MCF 10A (cell line): ENCODE results near the gene CDX2. TPM values are rescaled to one million over a fixed set of nuclear protein-coding genes. Genes with fewer than 3 reads are reported as not detected.

Experiments used
- Bru-seq: library from RNA; stranded (reverse); fragments of 400-500 nt; gene quantifications from one replicate; lab custom pipeline; 2021; lab: Mats Ljungman, UMichigan
- BruChase-seq, 2 experiments: library from RNA; stranded (reverse); fragments of 400-500 nt; gene quantifications; one replicate each; lab custom pipeline; 2021; lab: Mats Ljungman, UMichigan
- BruUV-seq: library from RNA; stranded (reverse); fragments of 400-500 nt; replicated peaks from 2 replicates; lab custom pipeline; 2021; lab: Mats Ljungman, UMichigan
- CTCF ChIA-PET: fragments of 300-600 bp; sonication (Branson Sonifier 250); formaldehyde crosslinking; extraction: SDS; loops from one replicate; lab custom pipeline; 2021; ENCODE audit warnings: antibody characterized with exemption, inconsistent platforms; lab: Yijun Ruan, JAX
- POLR2A ChIA-PET: fragments of 300-600, 350-650 bp; sonication (Branson Sonifier 250); formaldehyde crosslinking; extraction: SDS; loops from one replicate; lab custom pipeline; 2020; ENCODE audit warnings: antibody characterized with exemption, inconsistent platforms; lab: Yijun Ruan, JAX
- DNase-seq: peaks from one replicate; pipeline ENCODE4 v3.0.0-alpha.2; 2018; ENCODE audit not compliant: unreplicated experiment
- H3K27ac Mint-ChIP-seq: one replicate; pipeline ENCODE4 v1.8.0; 2022; ENCODE audit warnings: mild to moderate bottlenecking, low read depth, mixed read lengths; ENCODE audit not compliant: unreplicated experiment
- H3K27me3 Mint-ChIP-seq: one replicate; pipeline ENCODE4 v1.8.0; 2022; ENCODE audit warnings: mixed read lengths; ENCODE audit not compliant: insufficient read depth, unreplicated experiment
- H3K36me3 Mint-ChIP-seq: one replicate; pipeline ENCODE4 v1.8.0; 2022; ENCODE audit warnings: mild to moderate bottlenecking, moderate library complexity, mixed read lengths; ENCODE audit not compliant: insufficient read depth, unreplicated experiment
- H3K4me1 Mint-ChIP-seq: one replicate; pipeline ENCODE4 v1.8.0; 2022; ENCODE audit warnings: mixed read lengths; ENCODE audit not compliant: insufficient read depth, unreplicated experiment
- H3K4me3 Mint-ChIP-seq: one replicate; pipeline ENCODE4 v1.8.0; 2022; ENCODE audit warnings: mild to moderate bottlenecking, moderate library complexity, mixed read lengths; ENCODE audit not compliant: unreplicated experiment
- H3K9me3 Mint-ChIP-seq: one replicate; pipeline ENCODE4 v1.8.0; 2022; ENCODE audit warnings: mixed read lengths; ENCODE audit not compliant: unreplicated experiment
- CTCF ChIP-seq: fragments of 200-600 bp; IDR thresholded peaks from one replicate; pipeline ENCODE4 v1.8.0; 2022; ENCODE audit warnings: antibody characterized with exemption, mild to moderate bottlenecking; ENCODE audit not compliant: unreplicated experiment
- intact Hi-C: fragments of 100-400 bp; cut with micrococcal nuclease; formaldehyde crosslinking; loops from 2 replicates; pipeline ENCODE4 v1.14.1; 2022
- long read RNA-seq: library from polyadenylated mRNA; stranded (forward); transcript quantifications from one replicate; pipeline ENCODE4 v2.0.0, GENCODE V29; 2022
- total RNA-seq: library from RNA; stranded (reverse); gene quantifications from 2 replicates; pipeline ENCODE4 v1.2.3, GENCODE V29; 2022

Gene CDX2, protein sequence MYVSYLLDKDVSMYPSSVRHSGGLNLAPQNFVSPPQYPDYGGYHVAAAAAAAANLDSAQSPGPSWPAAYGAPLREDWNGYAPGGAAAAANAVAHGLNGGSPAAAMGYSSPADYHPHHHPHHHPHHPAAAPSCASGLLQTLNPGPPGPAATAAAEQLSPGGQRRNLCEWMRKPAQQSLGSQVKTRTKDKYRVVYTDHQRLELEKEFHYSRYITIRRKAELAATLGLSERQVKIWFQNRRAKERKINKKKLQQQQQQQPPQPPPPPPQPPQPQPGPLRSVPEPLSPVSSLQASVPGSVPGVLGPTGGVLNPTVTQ
- not detected in 2 replicates for total RNA-seq
- Bru-seq, nascent RNA = not detected
- BruChase-seq, experiment 1, labeled RNA remaining after a 6-hour chase = not detected
- not detected for BruChase-seq, experiment 2, labeled RNA remaining after a 2-hour chase
- long read RNA-seq = 0 reads

DNA sequence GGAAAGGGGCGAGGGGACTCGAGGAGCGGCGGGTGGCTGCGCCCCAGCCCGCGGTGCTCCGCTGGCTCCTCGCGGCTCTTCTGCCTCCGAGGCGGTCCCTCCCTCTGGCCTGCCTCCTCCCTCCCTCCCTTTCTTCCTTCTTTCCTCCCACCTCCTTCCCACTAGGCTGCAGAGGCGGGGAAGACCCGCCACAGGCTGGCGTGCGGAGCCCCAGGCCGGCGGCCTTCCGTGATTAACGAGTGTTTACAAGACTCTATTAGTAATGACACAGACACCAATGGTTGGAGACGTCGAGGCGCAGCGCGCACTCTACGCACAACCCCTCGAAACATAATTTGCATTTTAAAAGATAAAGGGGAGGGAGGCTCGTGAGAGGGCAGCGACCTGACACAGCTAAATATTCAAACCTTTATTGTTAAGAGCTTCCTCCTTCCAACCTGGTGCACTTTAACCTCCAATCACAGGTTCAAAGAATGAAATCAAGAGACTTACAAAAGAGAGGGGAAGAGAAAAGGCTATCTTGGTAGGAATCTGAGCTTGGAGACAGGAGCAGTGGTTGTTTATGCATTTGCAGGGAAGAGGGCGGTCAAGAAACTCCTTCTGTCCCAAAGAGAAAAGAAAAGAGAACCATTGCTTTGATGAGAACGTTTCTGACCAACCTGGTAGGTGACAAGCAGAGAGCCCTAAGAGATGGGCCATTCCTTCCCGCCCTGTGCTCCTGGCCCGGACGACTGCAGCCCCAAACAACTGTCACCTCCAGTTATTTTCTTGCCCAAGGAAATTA is at the start of gene CDX2:
Gene CDX2 (minus strand): TSS at position 234 of the 784 bp plus-strand sequence. CDS start 309 bp downstream, outside the sequence.
- intact Hi-C loops = no loop called here
- Mint-ChIP-seq H3K4me1 (no peaks in the 10 kb centered on the region), H3K4me3 (peak within 1 kb of the TSS; percentile 61), H3K27me3 (peaks cover 46% of the 10 kb centered on the region), H3K27ac (no peak within 1 kb of the TSS), H3K36me3 (no peaks in the 10 kb centered on the region), H3K9me3 (no peaks in the 10 kb centered on the region)
- ChIA-PET CTCF (interaction anchor here (0.5 to 2.0 kb wide), 5 partner anchors 15 to 628 kb away, joined by 3 to 6 read pairs (median 3); no protein-coding TSS in a partner anchor), POLR2A (interaction anchor here (0.6 kb wide), 1 partner anchor 348 kb away, joined by 3 read pairs; no protein-coding TSS in a partner anchor)
- TF ChIP-seq CTCF = no peak
- no TSS peak for BruUV-seq
- DNase-seq = no peak

DNA sequence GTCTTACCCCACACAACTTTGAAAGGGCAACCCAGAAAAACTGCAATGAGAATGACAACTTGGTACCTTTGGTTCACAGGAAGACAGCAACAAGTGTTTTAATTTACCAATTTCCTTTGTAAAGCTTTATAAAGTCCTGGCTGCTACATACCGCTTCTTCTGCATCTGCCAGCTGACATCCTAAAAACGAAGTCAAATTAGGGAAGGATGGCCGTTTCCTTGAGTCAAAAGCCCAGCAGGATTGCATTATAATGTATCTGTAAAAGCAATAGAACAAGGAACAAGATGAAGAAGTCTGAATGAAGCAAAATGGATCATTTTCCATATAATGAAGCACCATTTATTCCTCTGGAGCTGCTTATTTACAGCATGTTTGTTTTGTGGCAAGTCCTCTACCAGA is 45.2 kb upstream of the CDX2 start:
- TF ChIP-seq CTCF = no peak
- Mint-ChIP-seq H3K36me3 (no peaks in the 10 kb centered on the region), H3K27me3 (no peaks in the 10 kb centered on the region), H3K4me3 (no peak overlapping the region), H3K27ac (no peak overlapping the region), H3K9me3 (no peaks in the 10 kb centered on the region), H3K4me1 (no peaks in the 10 kb centered on the region)
- ChIA-PET POLR2A (no interaction called here), CTCF (interaction anchor here (0.5 to 1.3 kb wide), 3 partner anchors 17 to 655 kb away, joined by 3 to 6 read pairs (median 4); no protein-coding TSS in a partner anchor)
- BruUV-seq = no TSS peak
- no peak for DNase-seq
- intact Hi-C loops = no loop called here

- H3K4me1 Mint-ChIP-seq = no peaks in the 10 kb centered on the region
- no peaks in the 10 kb centered on the region for H3K36me3 Mint-ChIP-seq
- H3K27ac Mint-ChIP-seq = no peak overlapping the region
- intact Hi-C loops = no loop called here
- ChIA-PET CTCF (interaction anchor here (1.3 kb wide), 1 partner anchor 16 kb away, joined by 6 read pairs; no protein-coding TSS in a partner anchor), POLR2A (no interaction called here)
- H3K4me3 Mint-ChIP-seq = no peak overlapping the region
- H3K27me3 Mint-ChIP-seq = no peaks in the 10 kb centered on the region
- no peak for DNase-seq
- BruUV-seq = no TSS peak
- TF ChIP-seq CTCF = no peak
- no peaks in the 10 kb centered on the region for H3K9me3 Mint-ChIP-seq
These were observed 44.4 kb upstream of the CDX2 start for GRCh38 chr13:28013482-28013881.

- Mint-ChIP-seq H3K36me3 (no peaks in the 10 kb centered on the region), H3K4me3 (no peak overlapping the region), H3K9me3 (no peaks in the 10 kb centered on the region), H3K27ac (no peak overlapping the region), H3K27me3 (no peaks in the 10 kb centered on the region), H3K4me1 (no peaks in the 10 kb centered on the region)
- BruUV-seq = no TSS peak
- ChIA-PET POLR2A (no interaction called here), CTCF (interaction anchor here (0.7 to 1.5 kb wide), 3 partner anchors 33 to 1197 kb away, joined by 3 to 5 read pairs (median 4); no protein-coding TSS in a partner anchor)
- DNase-seq = no peak
- TF ChIP-seq CTCF = no peak
- intact Hi-C loops = no loop called here
These were observed 43.8 kb upstream of the CDX2 start for GRCh38 chr13:28012896-28013295.
